ENCODE data around the gene FRS2. TPM values are rescaled to one million over a fixed set of nuclear protein-coding genes. Genes with fewer than 3 reads are reported as not detected.
"Not testable (repeated sequence)": the region's sequence is repeated elsewhere in the genome, so short reads cannot be mapped to it uniquely, and the experiment has no call there.

FRS2 gene
- total RNA-seq, 1 donor: 64.4 TPM

GRCh38 chr12:69447892-69448291, 22.3 kb upstream of the FRS2 start:
- no peak for TF ChIP-seq CTCF (IDR thresholded peaks at IDR 0.05; ENCODE audit: extremely low read depth, low read depth, low read length)
- Histone ChIP-seq H2AFZ (ENCODE audit: low read length) (no peak overlapping the region), H4K20me1 (ENCODE audit: insufficient read depth, low read length) (no peaks in the 10 kb centered on the region), H3K27ac (ENCODE audit: low read depth, low read length) (no peak overlapping the region), H3K4me1 (ENCODE audit: insufficient read depth, low read length) (no peaks in the 10 kb centered on the region), H3K79me2 (ENCODE audit: insufficient read depth, low read length) (no peaks in the 10 kb centered on the region), H3K36me3 (ENCODE audit: insufficient read depth, low read length) (no peaks in the 10 kb centered on the region), H3K4me2 (ENCODE audit: insufficient read depth, low read length) (no peak overlapping the region), H3K9me3 (ENCODE audit: low read depth, low read length) (no peaks in the 10 kb centered on the region), H3K4me3 (ENCODE audit: insufficient read depth, low read length) (no peak overlapping the region), H3K27me3 (ENCODE audit: insufficient read depth, low read length) (no peaks in the 10 kb centered on the region)
- no peak for DNase-seq (ENCODE audit: insufficient read length, low spot score, missing footprints)

- H2AFZ ChIP-seq (ENCODE audit: low read length); H3K4me2 ChIP-seq (ENCODE audit: insufficient read depth, low read length); H3K27ac ChIP-seq (ENCODE audit: low read depth, low read length); H3K36me3 ChIP-seq (ENCODE audit: insufficient read depth, low read length); H3K4me1 ChIP-seq (ENCODE audit: insufficient read depth, low read length); H4K20me1 ChIP-seq (ENCODE audit: insufficient read depth, low read length); H3K9me3 ChIP-seq (ENCODE audit: low read depth, low read length); H3K27me3 ChIP-seq (ENCODE audit: insufficient read depth, low read length); H3K79me2 ChIP-seq (ENCODE audit: insufficient read depth, low read length); H3K4me3 ChIP-seq (ENCODE audit: insufficient read depth, low read length); DNase-seq (ENCODE audit: insufficient read length, low spot score, missing footprints): not testable (repeated sequence)
Measured at GRCh38 chr12:69452598-69453132, 17.5 kb upstream of the FRS2 start.

- no peak for TF ChIP-seq CTCF (IDR thresholded peaks at IDR 0.05; ENCODE audit: extremely low read depth, low read depth, low read length)
- Histone ChIP-seq H3K4me2 (ENCODE audit: insufficient read depth, low read length) (no peak overlapping the region), H3K4me1 (ENCODE audit: insufficient read depth, low read length) (no peaks in the 10 kb centered on the region), H3K27me3 (ENCODE audit: insufficient read depth, low read length) (no peaks in the 10 kb centered on the region), H3K79me2 (ENCODE audit: insufficient read depth, low read length) (no peaks in the 10 kb centered on the region), H3K9me3 (ENCODE audit: low read depth, low read length) (no peaks in the 10 kb centered on the region), H3K36me3 (ENCODE audit: insufficient read depth, low read length) (no peaks in the 10 kb centered on the region), H4K20me1 (ENCODE audit: insufficient read depth, low read length) (no peaks in the 10 kb centered on the region), H3K4me3 (ENCODE audit: insufficient read depth, low read length) (no peak overlapping the region), H3K27ac (ENCODE audit: low read depth, low read length) (no peak overlapping the region), H2AFZ (ENCODE audit: low read length) (no peak overlapping the region)
- no peak for DNase-seq (ENCODE audit: insufficient read length, low spot score, missing footprints)
Measured at GRCh38 chr12:69456239-69456638, 13.9 kb upstream of the FRS2 start.

GRCh38 chr12:69457433-69457832, 12.8 kb upstream of the FRS2 start:
- Histone ChIP-seq H3K4me3 (ENCODE audit: insufficient read depth, low read length) (no peak overlapping the region), H3K4me2 (ENCODE audit: insufficient read depth, low read length) (no peak overlapping the region), H3K9me3 (ENCODE audit: low read depth, low read length) (no peaks in the 10 kb centered on the region), H4K20me1 (ENCODE audit: insufficient read depth, low read length) (no peaks in the 10 kb centered on the region), H3K36me3 (ENCODE audit: insufficient read depth, low read length) (no peaks in the 10 kb centered on the region), H3K4me1 (ENCODE audit: insufficient read depth, low read length) (no peaks in the 10 kb centered on the region), H2AFZ (ENCODE audit: low read length) (no peak overlapping the region), H3K27me3 (ENCODE audit: insufficient read depth, low read length) (no peaks in the 10 kb centered on the region), H3K79me2 (ENCODE audit: insufficient read depth, low read length) (no peaks in the 10 kb centered on the region), H3K27ac (ENCODE audit: low read depth, low read length) (no peak overlapping the region)
- TF ChIP-seq CTCF (IDR thresholded peaks at IDR 0.05; ENCODE audit: extremely low read depth, low read depth, low read length): no peak
- DNase-seq (ENCODE audit: insufficient read length, low spot score, missing footprints): no peak
